H1 (cell line): ENCODE measurements around the gene MTURN. TPM values are rescaled to one million over a fixed set of nuclear protein-coding genes. Genes with fewer than 3 reads are reported as not detected.

Experiments
- GTF2F1 ChIP-seq: IDR thresholded peaks from 2 replicates; pipeline ENCODE4 v1.6.1; 2012; ENCODE audit warnings: low read depth, low read length, improper control_type of control experiment, borderline replicate concordance
- MAFK ChIP-seq: IDR thresholded peaks from 2 replicates; pipeline ENCODE4 v1.6.1; 2012; ENCODE audit warnings: low read depth, mild to moderate bottlenecking, improper control_type of control experiment, low read length
- POLR2AphosphoS5 ChIP-seq: IDR thresholded peaks from 2 replicates; pipeline ENCODE4 v1.6.1; 2011; ENCODE audit warnings: low read depth, low read length
- RBBP5 ChIP-seq: IDR thresholded peaks from 2 replicates; pipeline ENCODE4 v1.7.1; 2012; ENCODE audit warnings: low read depth, mild to moderate bottlenecking, inconsistent platforms, low read length, moderate library complexity, borderline replicate concordance
- SIX5 ChIP-seq: IDR thresholded peaks from 2 replicates; pipeline ENCODE4 v1.6.1; 2011; ENCODE audit warnings: mild to moderate bottlenecking, low read depth, low read length
- SP1 ChIP-seq: IDR thresholded peaks from 2 replicates; pipeline ENCODE4 v1.6.1; 2011; ENCODE audit warnings: low read depth, low read length
- polyA plus RNA-seq, 7 experiments: library from polyadenylated mRNA; depleted of rRNA in 3 of 7; stranded (reverse) in 5 of 7; unstranded in 2 of 7; fragments of >200 nt in 5 of 7; fragments of 200-250 nt in 2 of 7; gene quantifications; 1 replicate in 5 of 7; 2 replicates in 1 of 7; 4 replicates in 1 of 7; pipeline versions ENCODE4 v1.2.1 to v1.2.3, GENCODE V29; 2011 to 2013; ENCODE audit warnings: missing spikeins in 2 of 7, mixed read lengths in 2 of 7
- total RNA-seq: library from RNA; stranded (reverse); fragmentation: NEBNext Ultra II Directional; extraction: Animal tissue kit (Norgen Biotek cat#: 25700); gene quantifications from 2 replicates; pipeline ENCODE4 v1.2.1, GENCODE V29; 2021

The MTURN gene
- total and polyA plus RNA-seq, 2 of the 8 experiments (the other 6 are each of a cell fraction or from before 2014, with no cell fraction given) = 2.6 to 5.8 TPM

DNA sequence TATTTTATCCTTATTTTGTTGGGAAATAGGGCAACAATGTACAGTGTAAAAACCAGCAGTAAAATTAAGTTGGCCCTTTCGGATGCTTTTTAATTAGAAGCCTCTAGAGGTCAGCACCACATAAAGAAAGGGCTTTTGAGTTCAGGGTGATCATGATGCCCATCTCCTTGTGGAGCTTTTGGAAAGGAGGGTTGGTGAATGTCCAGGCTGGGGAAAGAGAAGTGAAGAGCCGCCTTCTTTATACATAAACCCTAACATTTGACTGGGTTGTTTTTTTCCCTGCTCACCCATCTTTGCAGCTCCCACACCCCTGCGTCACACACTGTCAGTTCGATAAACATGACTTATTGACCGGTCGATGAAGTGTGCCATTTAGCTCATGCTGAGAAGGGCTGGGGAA lies 29.8 kb downstream of the MTURN start (continued):
- no peak for TF ChIP-seq GTF2F1
- TF ChIP-seq RBBP5 = no peak
- no peak for TF ChIP-seq SIX5
- no peak for TF ChIP-seq POLR2AphosphoS5
- TF ChIP-seq SP1 = no peak
- no peak for TF ChIP-seq MAFK
